A204.1 (cell line): ENCODE results near the gene MYO7A.
A peak's percentile ranks its signal among the peaks of the same experiment; 100 is the strongest.

ENCODE experiments used
- FAIRE-seq: peaks from 2 replicates; lab custom pipeline; 2012; peaks lifted over from hg19 to GRCh38; lab: Jason Lieb, UNC

The MYO7A gene

GRCh38 chr11:77186302-77186701, 58.3 kb downstream of the MYO7A start:
- FAIRE-seq = no peak

GRCh38 chr11:77187111-77187750, 59.2 kb downstream of the MYO7A start:
- FAIRE-seq = no peak

GRCh38 chr11:77187776-77188632, 60.0 kb downstream of the MYO7A start:
- FAIRE-seq = peak; percentile 88

GRCh38 chr11:77188633-77189491, 60.8 kb downstream of the MYO7A start:
- no peak for FAIRE-seq

- no peak for FAIRE-seq
These were observed 61.7 kb downstream of the MYO7A start for GRCh38 chr11:77189588-77190210.

GRCh38 chr11:77190331-77191075, 62.5 kb downstream of the MYO7A start:
- no peak for FAIRE-seq

GRCh38 chr11:77191429-77191822, 63.4 kb downstream of the MYO7A start:
- no peak for FAIRE-seq

- FAIRE-seq = no peak
These were observed 63.9 kb downstream of the MYO7A start for GRCh38 chr11:77191823-77192495.

GRCh38 chr11:77193167-77193566, 65.1 kb downstream of the MYO7A start:
- FAIRE-seq = no peak

- FAIRE-seq = no peak
These were observed 66.1 kb downstream of the MYO7A start for GRCh38 chr11:77193911-77194830.

- no peak for FAIRE-seq
These were observed 67.2 kb downstream of the MYO7A start for GRCh38 chr11:77195071-77195755.

GRCh38 chr11:77196961-77197360, 68.9 kb downstream of the MYO7A start:
- no peak for FAIRE-seq

GRCh38 chr11:77197626-77198320, 69.7 kb downstream of the MYO7A start:
- FAIRE-seq = no peak

- FAIRE-seq = no peak
These were observed 70.4 kb downstream of the MYO7A start for GRCh38 chr11:77198440-77198849.

- FAIRE-seq = no peak
These were observed 71.2 kb downstream of the MYO7A start for GRCh38 chr11:77199137-77199745.

GRCh38 chr11:77200351-77201268, 72.6 kb downstream of the MYO7A start:
- FAIRE-seq = no peak

GRCh38 chr11:77201370-77201769, 73.3 kb downstream of the MYO7A start:
- no peak for FAIRE-seq
